Kidney epithelial cell (primary cell): Measurements from ENCODE around the gene OBSL1. TPM values are rescaled to one million over a fixed set of nuclear protein-coding genes. Genes with fewer than 3 reads are reported as not detected.

Source experiments
- DNase-seq: peaks from one replicate; pipeline ENCODE4 v3.0.0-alpha.2; 2010; ENCODE audit warnings: low read depth
- H3K27me3 ChIP-seq: 2 replicates; pipeline ENCODE4 v1.6.0; 2011; ENCODE audit warnings: low read length; ENCODE audit not compliant: control insufficient read depth, insufficient read depth
- H3K36me3 ChIP-seq: 2 replicates; pipeline ENCODE4 v1.5.1; 2011; ENCODE audit warnings: low read length; ENCODE audit not compliant: control insufficient read depth, insufficient read depth
- H3K4me3 ChIP-seq: 2 replicates; pipeline ENCODE4 v1.5.1; 2011; ENCODE audit warnings: low read depth, mild to moderate bottlenecking, control low read depth, low read length
- total RNA-seq: library from RNA; depleted of rRNA; stranded (reverse); fragments of >200 nt; gene quantifications from 2 replicates; pipeline ENCODE4 v1.2.3, GENCODE V29; 2015
- TF ChIP-seq, protein P1 (sequence below): IDR thresholded peaks from 2 replicates; pipeline ENCODE4 v1.5.1; 2011; ENCODE audit warnings: mild to moderate bottlenecking, moderate library complexity, low read length, control low read depth, inconsistent platforms; ENCODE audit not compliant: insufficient read depth, poor library complexity, severe bottlenecking

Gene OBSL1
- total RNA-seq, 1 donor from 2014 or later = 39.8 TPM

DNA sequence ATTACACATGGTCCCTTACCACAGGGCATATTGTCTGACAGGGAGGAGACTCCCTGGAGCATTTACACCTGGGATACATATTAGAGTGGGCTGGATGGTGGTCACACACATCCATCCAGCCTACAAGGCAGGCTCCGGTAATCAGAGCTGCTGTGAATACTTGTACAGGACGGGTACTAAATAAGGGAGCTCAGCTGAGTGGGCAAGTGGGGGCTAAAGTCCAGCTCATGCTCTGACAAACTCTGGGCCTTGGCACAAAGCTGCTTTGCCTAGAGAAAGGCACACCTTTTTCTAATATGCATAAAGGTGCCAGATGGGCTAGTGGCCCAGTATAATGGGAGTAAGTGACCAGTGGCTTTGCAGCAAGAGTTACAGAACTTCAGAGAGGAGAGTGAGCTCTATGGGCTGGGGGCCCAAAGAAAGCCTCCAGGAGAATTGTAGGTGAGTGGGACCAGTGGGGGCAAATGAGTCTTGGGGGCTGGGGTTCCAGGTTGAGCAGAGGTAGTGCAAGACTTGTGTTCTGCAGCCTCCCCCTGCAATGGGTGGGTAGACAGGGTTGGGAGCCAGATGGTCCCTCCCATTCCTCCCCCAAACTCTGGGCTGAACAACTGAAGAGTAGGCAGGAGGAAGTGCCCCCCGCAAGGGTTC lies 25.9 kb downstream of the OBSL1 start:
- Histone ChIP-seq H3K27me3 (no peaks in the 10 kb centered on the region), H3K36me3 (peaks cover under 1% of the 10 kb centered on the region), H3K4me3 (no peak overlapping the region)
- DNase-seq = no peak
- TF ChIP-seq, protein P1, sequence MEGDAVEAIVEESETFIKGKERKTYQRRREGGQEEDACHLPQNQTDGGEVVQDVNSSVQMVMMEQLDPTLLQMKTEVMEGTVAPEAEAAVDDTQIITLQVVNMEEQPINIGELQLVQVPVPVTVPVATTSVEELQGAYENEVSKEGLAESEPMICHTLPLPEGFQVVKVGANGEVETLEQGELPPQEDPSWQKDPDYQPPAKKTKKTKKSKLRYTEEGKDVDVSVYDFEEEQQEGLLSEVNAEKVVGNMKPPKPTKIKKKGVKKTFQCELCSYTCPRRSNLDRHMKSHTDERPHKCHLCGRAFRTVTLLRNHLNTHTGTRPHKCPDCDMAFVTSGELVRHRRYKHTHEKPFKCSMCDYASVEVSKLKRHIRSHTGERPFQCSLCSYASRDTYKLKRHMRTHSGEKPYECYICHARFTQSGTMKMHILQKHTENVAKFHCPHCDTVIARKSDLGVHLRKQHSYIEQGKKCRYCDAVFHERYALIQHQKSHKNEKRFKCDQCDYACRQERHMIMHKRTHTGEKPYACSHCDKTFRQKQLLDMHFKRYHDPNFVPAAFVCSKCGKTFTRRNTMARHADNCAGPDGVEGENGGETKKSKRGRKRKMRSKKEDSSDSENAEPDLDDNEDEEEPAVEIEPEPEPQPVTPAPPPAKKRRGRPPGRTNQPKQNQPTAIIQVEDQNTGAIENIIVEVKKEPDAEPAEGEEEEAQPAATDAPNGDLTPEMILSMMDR = no peak

DNA sequence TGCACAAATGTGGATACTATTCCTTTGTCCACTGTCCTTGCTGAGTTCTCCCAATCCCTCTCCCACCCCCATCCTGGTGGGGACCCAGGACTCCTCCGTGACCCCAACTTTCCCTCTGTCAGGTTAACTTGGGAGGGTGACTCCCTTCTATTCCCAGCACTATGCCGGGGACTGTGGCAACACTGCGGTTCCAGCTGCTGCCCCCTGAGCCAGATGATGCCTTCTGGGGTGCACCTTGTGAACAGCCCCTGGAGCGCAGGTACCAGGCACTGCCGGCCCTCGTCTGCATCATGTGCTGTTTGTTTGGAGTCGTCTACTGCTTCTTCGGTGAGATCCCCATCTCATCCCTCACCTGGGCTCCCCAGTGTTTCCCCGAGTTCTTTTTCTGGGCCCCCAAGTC lies 26.8 kb downstream of the OBSL1 start:
- Histone ChIP-seq H3K27me3 (no peaks in the 10 kb centered on the region), H3K4me3 (no peak overlapping the region), H3K36me3 (peaks cover 5% of the 10 kb centered on the region)
- DNase-seq = no peak
- TF ChIP-seq, protein P1 = no peak

GRCh38 chr2:219543596-219544358 lies 27.6 kb downstream of the OBSL1 start, which contains the start of the genes CHPF and TMEM198:
CHPF (minus strand) TSS chr2:219543809; CDS start chr2:219543538, 271 bp downstream.
TMEM198 (plus strand) TSS chr2:219544028; CDS start chr2:219544728, 700 bp downstream.
- DNase-seq = peak; percentile 87
- TF ChIP-seq, protein P1 = no peak
- H3K36me3 ChIP-seq = peaks cover 5% of the 10 kb centered on the region
- peak within 1 kb of the TSS; percentile 78 for H3K4me3 ChIP-seq
- H3K27me3 ChIP-seq = no peaks in the 10 kb centered on the region

DNA sequence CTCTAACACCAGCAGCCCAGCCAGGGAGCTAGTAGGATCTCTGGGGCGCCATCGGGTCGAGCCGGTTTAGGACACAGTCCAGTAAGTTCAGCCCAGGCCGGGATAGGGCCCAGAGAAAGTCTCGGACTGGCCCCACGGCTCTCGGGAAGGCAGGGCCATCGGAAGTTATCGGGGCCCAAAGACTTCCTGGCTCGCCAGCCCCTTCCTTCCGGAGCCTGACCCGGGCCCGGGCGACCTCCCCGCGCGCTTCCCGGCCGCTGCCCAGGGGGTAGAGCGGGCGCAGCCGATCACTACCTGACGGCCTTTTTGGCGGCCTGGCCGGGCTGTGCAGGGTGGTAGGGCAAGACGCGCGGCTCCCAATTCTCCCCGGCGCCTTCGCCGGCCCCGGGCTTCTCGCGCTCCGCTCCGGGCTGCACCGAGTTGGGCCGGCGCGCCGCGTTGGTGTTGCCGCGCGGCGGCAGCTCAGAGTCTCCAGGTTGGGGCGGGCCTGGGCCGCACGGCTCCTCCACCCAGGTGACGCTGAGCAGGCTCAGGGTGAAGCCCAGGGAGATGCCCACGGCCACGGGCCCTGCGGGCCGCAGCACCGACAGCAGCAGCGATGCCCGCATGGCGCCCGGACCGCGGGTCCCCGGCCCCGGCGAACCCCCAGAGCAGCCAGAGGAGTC lies 28.3 kb downstream of the OBSL1 start:
- TF ChIP-seq, protein P1 = no peak
- DNase-seq = no peak
- Histone ChIP-seq H3K27me3 (no peaks in the 10 kb centered on the region), H3K36me3 (peaks cover 5% of the 10 kb centered on the region), H3K4me3 (peak overlapping the region; percentile 78)

GRCh38 chr2:219541611-219542180 lies 29.6 kb downstream of the OBSL1 start:
- TF ChIP-seq, protein P1 = peak; percentile 94
- H3K4me3 ChIP-seq = peak overlapping the region; percentile 18
- H3K27me3 ChIP-seq = no peaks in the 10 kb centered on the region
- peak; percentile 39 for DNase-seq
- H3K36me3 ChIP-seq = peaks cover 5% of the 10 kb centered on the region
